Adrenal gland (tissue), 5 donors: ENCODE results near the gene PIK3C2B.

Source experiments
- CTCF ChIP-seq, 6 experiments: fragments of 450-650 bp in 4 of 6; fragments of 200-600 bp in 2 of 6; sonication (generic) in 1 of 6; IDR thresholded peaks; 1 replicate in 5 of 6; 2 replicates in 1 of 6; pipeline versions ENCODE4 v1.5.1 to v1.8.0; 2016 to 2021; ENCODE audit warnings: antibody characterized with exemption in 6 of 6, mild to moderate bottlenecking in 2 of 6, moderate library complexity in 1 of 6
- POLR2A ChIP-seq, 2 donors: fragments of 450-650 bp; IDR thresholded peaks; one replicate each; pipeline ENCODE4 v1.6.1; 2017; ENCODE audit warnings: antibody characterized with exemption in 2 of 2, mild to moderate bottlenecking in 2 of 2, moderate library complexity in 1 of 2
- donor health status: DM: no; HTN: no; CAD: no.

- TF ChIP-seq CTCF (IDR thresholded peaks at IDR 0.05) (no peak), POLR2A (IDR thresholded peaks at IDR 0.05) (no peak)
Measured at GRCh38 chr1:204455063-204455830, 39.4 kb downstream of the PIK3C2B start.
